ENCODE results near the gene VEGFB. TPM values are rescaled to one million over a fixed set of nuclear protein-coding genes. Genes with fewer than 3 reads are reported as not detected.

Gene VEGFB
- total and polyA plus RNA-seq, 2 of the 4 experiments (the other 2 are of a cell fraction) = 3.0 to 25.1 TPM

DNA sequence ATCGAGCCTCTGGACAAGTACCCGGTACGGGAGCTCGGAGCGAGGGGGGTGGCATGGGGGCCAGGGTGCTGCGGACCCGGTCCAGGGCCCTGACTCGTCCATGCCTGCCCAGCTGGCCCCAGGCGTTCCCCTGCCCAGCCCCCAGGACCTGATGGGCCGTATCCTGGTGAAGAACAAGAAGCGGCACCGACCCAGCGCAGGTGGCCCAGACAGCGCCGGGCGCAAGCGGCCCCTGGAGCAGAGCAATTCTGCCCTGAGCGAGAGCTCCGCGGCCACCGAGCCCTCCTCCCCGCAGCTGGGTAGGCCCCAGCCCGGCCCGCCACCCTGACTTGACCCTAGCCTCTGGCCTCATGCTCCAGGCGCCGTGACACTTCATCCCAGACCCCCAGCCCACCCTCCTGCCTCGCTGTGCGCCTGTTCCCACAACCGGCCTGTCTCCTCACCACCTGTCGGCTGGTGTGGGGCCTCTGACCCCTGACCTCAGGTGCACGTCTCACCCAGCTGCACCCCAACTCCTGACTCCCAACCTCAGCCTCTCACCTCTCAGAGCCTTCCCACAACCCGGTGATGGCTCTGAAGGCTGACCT, 24.7 kb downstream of the VEGFB start:
- intact Hi-C loops (cut with micrococcal nuclease) = no loop called here
- no peak overlapping the region for H3K56ac ChIP-seq (ENCODE audit: extremely low read depth, insufficient read depth, low read length)
- ATAC-seq (ENCODE audit: low read depth) (no peak), DNase-seq (no peak)
- no peak overlapping the region for H2BK20ac ChIP-seq (ENCODE audit: low read depth, low read length)
- no peak overlapping the region for H3K14ac ChIP-seq (replicated peaks; ENCODE audit: low read depth, low read length)
- no peaks in the 10 kb centered on the region for H3K9me3 ChIP-seq (ENCODE audit: control insufficient read depth, insufficient read depth, low read length)
- no peaks in the 10 kb centered on the region for H4K20me1 ChIP-seq (ENCODE audit: insufficient read depth, low read length)
- H4K5ac ChIP-seq (ENCODE audit: low read depth, low read length) = no peak overlapping the region
- TF ChIP-seq FOS (IDR thresholded peaks at IDR 0.05; ENCODE audit: low read depth, low read length) = no peak
- no peak for TF ChIP-seq MAZ (IDR thresholded peaks at IDR 0.05; ENCODE audit: borderline replicate concordance, low read depth, low read length)
- H3K4ac ChIP-seq (ENCODE audit: low read depth, low read length) = no peak overlapping the region
- no peak overlapping the region for H3K18ac ChIP-seq (ENCODE audit: low read depth, low read length)
- no peak overlapping the region for H3K9ac ChIP-seq (ENCODE audit: low read depth, low read length)
- no peak overlapping the region for H2BK120ac ChIP-seq (ENCODE audit: low read depth, low read length)
- no peak overlapping the region for H2BK15ac ChIP-seq (ENCODE audit: low read depth, low read length)
- no TSS peak for BruUV-seq (replicated peaks)
- WGBS, 2 experiments (ENCODE audit: extremely low coverage in 2 of 2, insufficient read length in 1 of 2) = 94% methylated on average over 24 of the region's 32 CpGs; no CpG with 5 or more reads in 1 of the 2 experiments
- H4K8ac ChIP-seq (ENCODE audit: low read depth in 2 of 2, low read length in 2 of 2) = no peak overlapping the region
- no peak overlapping the region for H2AK5ac ChIP-seq (ENCODE audit: low read depth, low read length)
- POLR2A ChIA-PET (ENCODE audit: unreplicated experiment) = no interaction called here
- peaks cover 7 to 55% of the 10 kb centered on the region in 2 experiments; a peak in 3 of 4 replicates for H3K79me1 ChIP-seq (ENCODE audit: low read depth in 1 of 2, low read length in 2 of 2)
- in situ Hi-C loops (cut with MboI; ENCODE audit: low sequenced_read_pairs) = no loop called here
- H3K36me3 ChIP-seq (ENCODE audit: control insufficient read depth, insufficient read depth, low read length) = peaks cover 67% of the 10 kb centered on the region
- H3K9me1 ChIP-seq (ENCODE audit: insufficient read depth, low read length) = 0 out of 2 replicates have a peak, but pooled peaks cover 5% of the 10 kb centered on the region
- H3K27me3 ChIP-seq (ENCODE audit: control insufficient read depth, insufficient read depth, low read length) = no peaks in the 10 kb centered on the region
- H3K4me2 ChIP-seq (ENCODE audit: low read depth, low read length) = no peak overlapping the region
- peaks cover 9% of the 10 kb centered on the region for H3K4me1 ChIP-seq (ENCODE audit: control insufficient read depth, insufficient read depth, low read length)
- CTCF ChIA-PET = no interaction called here
- no peak overlapping the region for H3K27ac ChIP-seq (ENCODE audit: insufficient read depth, low read length)
- dilution Hi-C loops (cut with HindIII; ENCODE audit: low sequenced_read_pairs, unreplicated experiment) = no loop called here
- H2BK5ac ChIP-seq (ENCODE audit: low read depth, low read length, poor library complexity, severe bottlenecking) = no peak overlapping the region
- H2AK9ac ChIP-seq (replicated peaks; ENCODE audit: low read depth, low read length, poor library complexity) = no peak overlapping the region
- H2AFZ ChIP-seq (replicated peaks; ENCODE audit: low read length, poor library complexity) = no peak overlapping the region
- no peak overlapping the region for H4K91ac ChIP-seq (ENCODE audit: insufficient read depth, low read depth, low read length)
- no peak overlapping the region for H3K23ac ChIP-seq (ENCODE audit: low read depth, low read length)
- H3K4me3 ChIP-seq (ENCODE audit: insufficient read depth, low read depth, low read length) = no peak overlapping the region
